Stimulated activated CD4-positive, alpha-beta T cell treated with anti-CD3 and anti-CD28 coated beads, Interleukin-1b, Interleukin-23, amount 100 ng/mL, for 48 hours (primary cell): ENCODE results near the gene SMIM1.

ENCODE experiments used
- DNase-seq: peaks from one replicate; pipeline ENCODE4 v3.0.0-alpha.2; 2020

SMIM1 gene

GRCh38 chr1:3759796-3760195 is 12.8 kb upstream of the SMIM1 start:
- DNase-seq: no peak

GRCh38 chr1:3761296-3762010 is 11.1 kb upstream of the SMIM1 start:
- DNase-seq: no peak

- DNase-seq: no peak
Observed at GRCh38 chr1:3762151-3762872, 10.2 kb upstream of the SMIM1 start.

- no peak for DNase-seq
Observed at GRCh38 chr1:3762873-3763228, 9.7 kb upstream of the SMIM1 start.

- DNase-seq: no peak
Observed at GRCh38 chr1:3763351-3764125, 9.0 kb upstream of the SMIM1 start.

- DNase-seq: no peak
Observed at GRCh38 chr1:3767328-3767925, 5.1 kb upstream of the SMIM1 start.

GRCh38 chr1:3768811-3769390 is 3.6 kb upstream of the SMIM1 start:
- no peak for DNase-seq

- no peak for DNase-seq
Observed at GRCh38 chr1:3770047-3770765, 2.3 kb upstream of the SMIM1 start.

- DNase-seq: no peak
Observed at GRCh38 chr1:3771108-3772026, 1.2 kb upstream of the SMIM1 start.

GRCh38 chr1:3772027-3772714 is 378 bp upstream of the SMIM1 start:
- peak; percentile 91 for DNase-seq

- no peak for DNase-seq
Observed at GRCh38 chr1:3773572-3774275, 1.2 kb downstream of the SMIM1 start.

- DNase-seq: no peak
Observed at GRCh38 chr1:3774276-3774945, 1.9 kb downstream of the SMIM1 start.

- DNase-seq: no peak
Observed at GRCh38 chr1:3774946-3775489, 2.5 kb downstream of the SMIM1 start.

GRCh38 chr1:3775490-3776230 is 3.1 kb downstream of the SMIM1 start:
- DNase-seq: peak; percentile 65

GRCh38 chr1:3776231-3776961 is 3.8 kb downstream of the SMIM1 start:
- DNase-seq: no peak

- no peak for DNase-seq
Observed at GRCh38 chr1:3777078-3777547, 4.6 kb downstream of the SMIM1 start.
